ENCODE results near the gene MOB2. TPM values are rescaled to one million over a fixed set of nuclear protein-coding genes. Genes with fewer than 3 reads are reported as not detected.

MOB2 gene
- total RNA-seq, 2 donors from 2014 or later: 39.3 to 46.5 TPM

- TF ChIP-seq POLR2AphosphoS5 (IDR thresholded peaks at IDR 0.05): no peak
- TF ChIP-seq POLR2A (IDR thresholded peaks at IDR 0.05): no peak
- TF ChIP-seq CTCF (IDR thresholded peaks at IDR 0.05): no peak
Measured at GRCh38 chr11:1451781-1452470, 34.7 kb downstream of the MOB2 start.

DNA sequence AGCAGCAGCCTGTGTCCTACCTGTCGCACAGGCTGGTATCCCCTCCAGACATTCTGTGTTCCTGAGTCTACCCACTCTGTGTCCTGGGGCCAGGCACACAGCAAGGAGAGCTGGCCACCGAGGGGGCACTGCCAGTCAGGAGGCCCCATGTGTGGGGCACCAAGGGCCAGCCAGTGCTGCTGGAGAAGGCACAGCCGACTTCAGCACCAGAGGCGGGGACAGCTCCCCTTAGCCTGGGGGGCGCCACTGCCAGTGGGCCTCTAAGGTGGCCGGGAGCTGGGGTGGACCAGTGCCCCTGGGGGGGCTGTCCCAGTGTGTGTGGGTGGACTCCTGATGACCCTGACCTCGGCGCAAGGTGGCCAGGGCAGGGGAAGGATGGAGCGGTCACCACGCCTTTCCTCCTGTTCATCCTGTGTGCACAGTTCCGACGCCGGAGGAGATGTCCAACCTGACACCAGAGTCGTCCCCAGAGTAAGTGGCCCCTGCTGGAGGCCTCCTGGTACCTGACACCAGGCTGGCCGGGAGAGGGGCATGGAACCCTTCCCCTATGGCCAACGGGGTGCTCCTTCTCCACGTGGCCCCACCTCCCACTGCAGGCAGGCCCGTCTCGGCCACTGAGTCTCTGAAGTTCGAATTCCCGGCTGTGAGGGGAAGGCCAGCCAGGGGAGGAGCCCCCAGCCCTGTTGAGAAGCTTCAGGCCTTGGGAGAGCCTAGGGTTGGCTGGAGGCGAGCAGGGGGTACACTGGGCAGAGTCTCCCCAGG, 35.4 kb downstream of the MOB2 start:
- Histone ChIP-seq H3K27me3 (replicated peaks; ENCODE audit: insufficient read depth) (peaks cover 3% of the 10 kb centered on the region), H3K4me3 (no peak overlapping the region), H3K4me1 (replicated peaks) (no peaks in the 10 kb centered on the region), H3K36me3 (no peaks in the 10 kb centered on the region), H3K27ac (no peak overlapping the region), H3K9me3 (no peaks in the 10 kb centered on the region)
- TF ChIP-seq POLR2AphosphoS5 (IDR thresholded peaks at IDR 0.05) (no peak), POLR2A (IDR thresholded peaks at IDR 0.05) (no peak), CTCF (IDR thresholded peaks at IDR 0.05) (no peak)
- WGBS: 72% methylated on average over 21 of the region's 22 CpGs
- no peak for DNase-seq (ENCODE audit: low spot score)
- intact Hi-C loops (cut with DNase I): loop anchor here (5.0 kb wide), 1 partner anchor 81 kb away; no protein-coding TSS in a partner anchor

More at GRCh38 chr11:1451781-1452470, 34.7 kb downstream of the MOB2 start:
- DNase-seq (ENCODE audit: low spot score): no peak
- WGBS: 71% methylated on average over 17 of the region's 27 CpGs
- H3K4me1 ChIP-seq (replicated peaks): no peaks in the 10 kb centered on the region
- intact Hi-C loops (cut with DNase I): loop anchor here (5.0 kb wide), 1 partner anchor 80 kb away; no protein-coding TSS in a partner anchor
- no peaks in the 10 kb centered on the region for H3K9me3 ChIP-seq
- no peaks in the 10 kb centered on the region for H3K36me3 ChIP-seq
- H3K4me3 ChIP-seq: no peak overlapping the region
- no peak overlapping the region for H3K27ac ChIP-seq
- H3K27me3 ChIP-seq (replicated peaks; ENCODE audit: insufficient read depth): peaks cover 3% of the 10 kb centered on the region

DNA sequence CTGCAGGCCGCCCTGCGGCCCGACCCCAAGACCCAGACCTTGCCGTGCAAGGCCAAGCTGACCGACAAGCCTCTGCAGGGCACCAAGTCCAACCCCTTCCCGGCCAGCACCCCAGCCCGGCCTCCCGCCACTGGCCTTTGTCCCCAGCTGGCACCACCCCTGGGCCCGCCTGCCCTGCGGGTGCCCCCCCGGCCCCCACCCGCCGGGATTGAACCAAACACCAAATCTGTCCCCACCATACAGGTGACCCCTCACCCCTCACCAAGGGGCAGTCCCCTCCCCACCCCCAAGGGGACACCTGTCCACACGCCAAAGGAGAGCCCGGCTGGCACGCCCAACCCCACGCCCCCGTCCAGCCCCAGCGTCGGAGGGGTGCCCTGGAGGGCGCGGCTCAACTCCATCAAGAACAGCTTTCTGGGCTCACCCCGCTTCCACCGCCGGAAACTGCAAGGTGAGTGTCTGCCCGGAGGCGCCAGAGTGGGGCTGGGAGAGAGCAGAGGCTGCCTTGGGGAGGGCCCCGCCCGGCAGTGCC, 36.2 kb downstream of the MOB2 start:
- H3K36me3 ChIP-seq: no peaks in the 10 kb centered on the region
- DNase-seq (ENCODE audit: low spot score): no peak
- H3K27me3 ChIP-seq (replicated peaks; ENCODE audit: insufficient read depth): peaks cover 3% of the 10 kb centered on the region
- TF ChIP-seq CTCF (IDR thresholded peaks at IDR 0.05) (no peak), POLR2A (IDR thresholded peaks at IDR 0.05) (no peak), POLR2AphosphoS5 (IDR thresholded peaks at IDR 0.05) (no peak)
- H3K27ac ChIP-seq: no peak overlapping the region
- no peaks in the 10 kb centered on the region for H3K4me1 ChIP-seq (replicated peaks)
- intact Hi-C loops (cut with DNase I): loop anchor here (5.0 kb wide), 1 partner anchor 82 kb away; no protein-coding TSS in a partner anchor
- WGBS: 60% methylated on average over 21 of the region's 29 CpGs
- no peaks in the 10 kb centered on the region for H3K9me3 ChIP-seq
- H3K4me3 ChIP-seq: no peak overlapping the region

GRCh38 chr11:1449490-1450243, 36.9 kb downstream of the MOB2 start:
- intact Hi-C loops (cut with DNase I): loop anchor here (5.0 kb wide), 1 partner anchor 83 kb away; no protein-coding TSS in a partner anchor
- no peaks in the 10 kb centered on the region for H3K9me3 ChIP-seq
- H3K36me3 ChIP-seq: no peaks in the 10 kb centered on the region
- no peaks in the 10 kb centered on the region for H3K4me1 ChIP-seq (replicated peaks)
- DNase-seq (ENCODE audit: low spot score): no peak
- TF ChIP-seq POLR2A (IDR thresholded peaks at IDR 0.05) (no peak), CTCF (IDR thresholded peaks at IDR 0.05) (no peak), POLR2AphosphoS5 (IDR thresholded peaks at IDR 0.05) (no peak)
- H3K4me3 ChIP-seq: no peak overlapping the region
- no peak overlapping the region for H3K27ac ChIP-seq
- 43% methylated on average over 25 of the region's 31 CpGs for WGBS
- peaks cover 3% of the 10 kb centered on the region for H3K27me3 ChIP-seq (replicated peaks; ENCODE audit: insufficient read depth)

Measured in prostate gland (tissue), 2 donors.